ENCODE measurements around the gene IRS2.
"Not testable (repeated sequence)": the region's sequence is repeated elsewhere in the genome, so short reads cannot be mapped to it uniquely, and the experiment has no call there.

IRS2 gene, protein sequence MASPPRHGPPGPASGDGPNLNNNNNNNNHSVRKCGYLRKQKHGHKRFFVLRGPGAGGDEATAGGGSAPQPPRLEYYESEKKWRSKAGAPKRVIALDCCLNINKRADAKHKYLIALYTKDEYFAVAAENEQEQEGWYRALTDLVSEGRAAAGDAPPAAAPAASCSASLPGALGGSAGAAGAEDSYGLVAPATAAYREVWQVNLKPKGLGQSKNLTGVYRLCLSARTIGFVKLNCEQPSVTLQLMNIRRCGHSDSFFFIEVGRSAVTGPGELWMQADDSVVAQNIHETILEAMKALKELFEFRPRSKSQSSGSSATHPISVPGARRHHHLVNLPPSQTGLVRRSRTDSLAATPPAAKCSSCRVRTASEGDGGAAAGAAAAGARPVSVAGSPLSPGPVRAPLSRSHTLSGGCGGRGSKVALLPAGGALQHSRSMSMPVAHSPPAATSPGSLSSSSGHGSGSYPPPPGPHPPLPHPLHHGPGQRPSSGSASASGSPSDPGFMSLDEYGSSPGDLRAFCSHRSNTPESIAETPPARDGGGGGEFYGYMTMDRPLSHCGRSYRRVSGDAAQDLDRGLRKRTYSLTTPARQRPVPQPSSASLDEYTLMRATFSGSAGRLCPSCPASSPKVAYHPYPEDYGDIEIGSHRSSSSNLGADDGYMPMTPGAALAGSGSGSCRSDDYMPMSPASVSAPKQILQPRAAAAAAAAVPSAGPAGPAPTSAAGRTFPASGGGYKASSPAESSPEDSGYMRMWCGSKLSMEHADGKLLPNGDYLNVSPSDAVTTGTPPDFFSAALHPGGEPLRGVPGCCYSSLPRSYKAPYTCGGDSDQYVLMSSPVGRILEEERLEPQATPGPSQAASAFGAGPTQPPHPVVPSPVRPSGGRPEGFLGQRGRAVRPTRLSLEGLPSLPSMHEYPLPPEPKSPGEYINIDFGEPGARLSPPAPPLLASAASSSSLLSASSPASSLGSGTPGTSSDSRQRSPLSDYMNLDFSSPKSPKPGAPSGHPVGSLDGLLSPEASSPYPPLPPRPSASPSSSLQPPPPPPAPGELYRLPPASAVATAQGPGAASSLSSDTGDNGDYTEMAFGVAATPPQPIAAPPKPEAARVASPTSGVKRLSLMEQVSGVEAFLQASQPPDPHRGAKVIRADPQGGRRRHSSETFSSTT (N-terminal part only)

DNA sequence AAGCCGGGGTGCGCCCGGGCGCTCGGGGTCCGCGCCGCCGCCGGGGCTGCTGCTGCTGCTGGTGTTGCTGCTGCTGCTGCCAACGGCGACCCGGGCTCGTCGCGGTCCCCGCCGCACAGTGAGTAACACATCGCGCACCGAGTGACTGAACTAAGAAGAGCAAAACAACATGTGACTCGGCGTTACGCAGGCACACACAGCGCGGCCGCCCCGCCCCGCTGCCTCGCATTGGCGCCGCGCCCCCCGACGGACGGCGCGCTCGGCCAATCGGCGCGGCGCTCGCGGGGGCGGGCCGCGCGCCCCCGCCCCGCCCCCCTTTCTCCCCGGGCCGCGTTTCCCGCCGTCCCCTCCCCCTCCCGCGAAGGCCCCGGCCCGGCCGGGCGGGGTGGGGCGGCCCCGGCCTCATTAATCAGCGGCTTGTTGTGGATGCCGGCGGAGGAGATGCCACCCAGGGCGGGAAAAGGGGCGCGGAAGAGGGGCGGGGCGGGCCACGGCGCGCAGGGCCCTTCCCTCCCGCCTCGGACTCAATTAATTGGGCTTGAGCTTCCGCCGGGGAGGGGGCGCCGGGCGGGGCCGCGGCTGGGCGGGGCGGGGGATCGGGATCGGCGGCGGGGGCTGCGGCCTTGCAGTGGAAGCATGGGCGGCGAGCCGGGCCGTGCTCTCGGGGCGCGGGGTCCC lies at the start of gene IRS2:
IRS2 (minus strand) TSS at position 127 of the 678 bp plus-strand sequence. CDS start 530 bp downstream, outside the sequence.
- in situ Hi-C loops (cut with HindIII; ENCODE audit: low sequenced_read_pairs), result no loop called here

DNA sequence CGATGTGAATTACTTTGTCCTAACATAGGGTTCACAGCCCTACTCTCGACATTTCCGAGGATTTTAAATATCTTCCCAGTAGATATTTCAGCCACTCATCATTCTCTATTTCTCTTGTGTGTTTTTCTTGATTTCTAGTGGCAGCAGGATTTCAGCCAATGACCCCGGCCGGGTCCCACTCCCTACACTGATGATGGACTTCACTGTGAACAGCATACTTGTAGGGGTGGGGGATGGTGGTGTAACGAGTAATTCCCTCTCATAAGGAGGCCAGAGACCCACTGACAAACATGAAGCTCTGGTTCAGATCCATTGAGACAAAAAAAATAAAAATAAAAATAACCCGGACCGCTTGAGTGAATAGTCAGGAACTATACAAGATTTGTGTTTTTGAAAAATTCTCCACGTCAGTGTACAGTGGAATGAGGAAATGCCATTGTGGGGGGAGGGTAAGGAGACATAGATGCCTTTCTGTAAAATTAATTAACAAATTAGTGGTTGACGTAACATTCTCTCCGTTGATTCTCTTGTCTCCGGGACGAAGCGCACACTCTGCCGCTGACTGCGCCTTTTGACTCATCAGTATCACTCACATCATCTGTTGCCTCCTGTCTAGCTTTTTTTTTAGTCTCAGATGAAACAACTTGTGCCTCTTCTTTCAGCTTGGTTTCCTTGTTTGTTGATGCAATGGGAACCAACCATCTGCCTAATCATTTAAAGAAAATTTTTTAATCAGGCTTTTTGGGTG lies 48.8 kb upstream of the IRS2 start:
- in situ Hi-C loops (cut with HindIII; ENCODE audit: low sequenced_read_pairs), result no loop called here

DNA sequence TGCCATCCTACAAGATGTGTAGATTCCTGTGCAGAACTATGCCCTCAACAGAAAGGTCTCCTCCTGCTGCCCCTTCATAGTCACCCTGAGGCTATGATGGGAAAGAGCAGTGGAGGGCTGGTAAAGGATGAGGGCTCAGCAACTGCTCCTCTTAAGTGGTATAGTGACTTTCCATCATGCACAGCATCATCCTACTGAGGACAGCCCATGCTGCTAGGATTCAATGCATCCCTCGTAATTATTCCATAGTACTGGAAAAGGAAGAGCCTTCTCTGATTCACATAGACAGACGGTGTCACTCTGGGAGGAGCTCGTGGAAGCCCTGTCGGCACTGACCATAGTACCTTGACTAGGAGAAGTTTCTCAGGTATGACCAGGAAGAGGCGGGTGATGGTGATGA lies 47.6 kb upstream of the IRS2 start:
- in situ Hi-C loops (cut with HindIII; ENCODE audit: low sequenced_read_pairs), result no loop called here

DNA sequence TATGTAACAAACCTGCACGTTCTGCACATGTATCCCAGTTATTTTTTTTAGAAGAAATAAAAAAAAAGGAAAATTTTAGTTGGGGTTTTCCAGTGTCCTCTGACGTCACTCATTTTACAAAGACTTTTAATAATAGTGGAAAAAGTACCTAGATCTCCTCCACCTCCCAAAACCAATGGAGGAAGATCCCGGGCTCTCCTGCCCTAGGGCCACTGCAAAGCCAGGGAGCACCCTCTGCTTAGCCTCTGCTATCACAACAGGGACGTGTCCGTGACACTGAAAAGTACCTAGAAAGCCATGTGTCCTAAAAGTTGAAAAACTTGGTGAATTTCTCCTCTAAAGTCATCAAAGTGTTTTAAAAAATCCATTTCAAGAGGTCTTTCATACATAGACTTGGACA lies 46.7 kb upstream of the IRS2 start:
- in situ Hi-C loops (cut with HindIII; ENCODE audit: low sequenced_read_pairs), result no loop called here

DNA sequence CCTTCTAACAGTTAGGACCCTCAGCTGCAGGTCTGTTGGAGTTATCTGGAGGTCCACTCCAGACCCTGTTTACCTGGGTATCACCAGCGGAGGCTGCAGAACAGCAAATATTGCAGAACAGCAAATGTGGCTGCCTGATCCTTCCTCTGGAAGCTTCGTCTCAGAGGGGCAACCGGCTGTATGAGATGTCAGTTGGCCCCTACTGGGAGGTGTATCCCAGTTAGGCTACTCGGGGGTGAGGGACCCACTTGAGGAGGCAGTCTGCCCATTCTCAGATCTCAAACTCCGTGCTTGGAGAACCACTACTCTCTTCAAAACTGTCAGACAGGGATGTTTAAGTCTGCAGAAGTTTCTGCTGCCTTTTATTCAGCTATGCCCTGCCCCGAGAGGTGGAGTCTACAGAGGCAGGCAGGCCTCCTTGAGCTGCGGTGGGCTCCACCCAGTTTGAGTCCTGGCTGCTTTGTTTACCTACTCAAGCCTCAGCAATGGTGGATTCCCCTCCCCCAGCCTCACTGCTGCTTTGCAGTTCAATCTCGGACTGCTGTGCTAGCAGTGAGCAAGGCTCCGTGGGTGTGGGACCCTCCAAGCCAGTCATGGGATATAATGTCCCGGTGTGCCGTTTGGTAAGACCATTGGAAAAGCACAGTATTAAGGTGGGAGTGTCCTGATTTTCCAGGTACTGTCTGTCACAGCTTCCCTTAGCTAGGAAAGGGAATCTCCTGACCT lies 42.4 kb upstream of the IRS2 start:
- in situ Hi-C loops (cut with HindIII; ENCODE audit: low sequenced_read_pairs), result not testable (repeated sequence)

DNA sequence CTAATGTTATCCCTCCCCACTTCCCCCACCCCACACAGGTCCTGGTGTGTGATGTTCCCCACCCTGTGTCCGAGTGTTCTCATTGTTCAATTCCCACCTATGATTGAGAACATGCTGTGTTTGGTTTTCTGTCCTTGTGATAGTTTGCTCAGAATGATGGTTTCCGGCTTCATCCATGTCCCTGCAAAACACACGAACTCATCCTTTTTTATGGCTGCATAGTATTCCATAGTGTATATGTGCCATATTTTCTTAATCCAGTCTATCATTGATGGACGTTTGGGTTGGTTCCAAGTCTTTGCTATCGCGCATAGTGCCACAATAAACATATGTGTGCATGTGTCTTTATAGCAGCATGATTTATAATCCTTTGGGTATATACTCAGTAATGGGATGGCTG lies 36.8 kb upstream of the IRS2 start:
- in situ Hi-C loops (cut with HindIII; ENCODE audit: low sequenced_read_pairs), result not testable (repeated sequence)

DNA sequence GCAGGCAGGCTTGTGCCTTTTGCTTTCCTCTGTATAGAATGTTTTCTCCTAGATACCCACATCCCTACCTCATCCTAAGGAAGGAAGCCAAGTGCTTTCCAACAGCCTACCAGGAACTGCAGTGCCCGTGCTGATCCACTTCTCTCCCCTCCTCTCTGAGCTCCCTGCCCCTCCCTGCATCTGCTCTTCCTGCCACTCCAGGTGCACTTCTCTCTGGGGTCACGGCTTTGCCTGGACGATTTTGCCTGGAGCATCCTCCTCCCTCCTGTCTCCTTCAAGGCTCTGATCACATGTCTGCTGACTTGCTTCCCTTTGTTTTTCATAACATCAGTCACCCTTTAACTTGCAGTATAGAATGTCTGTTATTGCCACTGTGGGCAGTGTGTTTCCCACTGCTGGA lies 34.7 kb upstream of the IRS2 start:
- in situ Hi-C loops (cut with HindIII; ENCODE audit: low sequenced_read_pairs), result no loop called here

DNA sequence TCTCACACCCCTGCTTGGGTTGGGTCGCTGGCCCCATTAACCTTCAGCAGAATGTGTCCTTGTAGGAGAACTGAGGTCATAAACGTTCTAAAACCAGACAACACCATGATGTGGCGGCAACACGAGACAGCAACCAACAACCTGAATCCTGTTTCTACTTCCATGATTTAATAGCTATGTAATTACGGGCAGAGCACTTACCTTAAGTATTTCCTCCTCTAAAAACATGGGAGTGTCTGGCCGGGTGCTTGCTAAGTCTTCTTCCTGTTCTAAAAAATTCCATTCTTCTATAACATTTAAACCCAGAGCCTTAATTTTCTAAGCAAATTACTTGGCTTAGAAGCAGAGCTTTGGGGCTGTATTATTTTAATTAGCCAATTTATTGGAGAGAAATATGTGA lies 33.5 kb upstream of the IRS2 start:
- in situ Hi-C loops (cut with HindIII; ENCODE audit: low sequenced_read_pairs), result no loop called here

DNA sequence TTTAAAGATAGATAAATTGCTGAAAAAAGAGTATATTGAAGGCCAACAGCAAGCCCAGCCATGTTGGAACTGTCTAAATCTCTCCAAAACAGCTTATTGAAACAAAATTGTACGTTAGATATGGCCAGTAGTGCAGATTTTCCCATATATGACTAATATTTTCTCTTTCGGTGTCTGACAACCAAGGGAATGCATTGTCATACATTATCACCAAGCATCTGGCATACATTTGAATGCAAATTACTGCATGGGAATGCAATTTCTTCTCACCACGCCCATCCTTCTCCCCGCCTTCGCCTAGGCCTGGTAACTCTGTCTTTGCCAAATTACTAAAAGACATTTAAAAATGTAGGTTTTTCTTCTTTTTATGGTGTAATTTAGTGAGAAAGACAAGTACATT lies 32.5 kb upstream of the IRS2 start:
- in situ Hi-C loops (cut with HindIII; ENCODE audit: low sequenced_read_pairs), result no loop called here

DNA sequence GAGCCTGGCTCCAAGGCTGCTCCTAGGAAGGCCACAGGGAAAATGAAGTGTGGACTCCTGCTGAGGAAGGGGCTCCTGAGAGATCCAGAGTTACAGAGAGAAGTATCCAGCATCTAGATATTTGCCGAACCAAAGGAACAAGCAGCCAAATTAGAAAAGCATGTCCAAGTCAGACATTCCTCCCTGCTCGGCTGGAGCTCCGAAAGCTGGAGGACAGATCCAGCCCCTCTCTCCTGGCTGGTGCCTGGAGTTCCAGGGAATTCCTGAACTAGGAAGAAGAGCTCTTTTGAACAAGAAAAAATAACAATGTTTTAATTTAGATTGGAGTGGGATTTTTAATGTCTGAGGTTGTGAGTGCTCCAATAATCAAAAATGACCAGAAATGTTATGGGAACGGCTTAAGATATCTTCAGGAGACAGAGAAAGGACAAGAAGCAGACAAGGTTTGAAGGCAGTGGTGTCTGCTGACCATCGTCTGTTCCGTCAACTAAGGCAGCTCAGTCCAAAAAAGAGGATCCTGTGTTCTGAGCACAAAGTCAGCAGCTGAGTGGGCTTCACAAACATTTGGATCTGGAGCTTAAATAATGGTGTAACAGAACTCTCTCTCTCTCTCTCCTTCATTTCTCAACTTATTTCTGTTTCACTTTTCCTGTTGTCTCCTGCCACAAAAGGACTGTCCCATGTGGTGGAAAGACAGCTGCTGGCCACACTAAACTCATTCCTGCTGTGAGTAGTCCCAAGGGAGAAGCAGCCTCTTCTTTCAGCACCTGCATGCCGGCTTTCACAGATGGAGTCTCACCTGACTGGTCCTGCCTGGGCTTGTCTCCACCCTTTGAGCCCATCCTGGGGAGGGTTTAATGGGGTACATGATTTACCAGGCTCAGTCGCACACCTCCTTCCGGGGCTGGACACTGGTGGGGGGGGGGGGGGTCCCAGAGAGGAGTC lies 31.5 kb upstream of the IRS2 start:
- in situ Hi-C loops (cut with HindIII; ENCODE audit: low sequenced_read_pairs), result no loop called here

DNA sequence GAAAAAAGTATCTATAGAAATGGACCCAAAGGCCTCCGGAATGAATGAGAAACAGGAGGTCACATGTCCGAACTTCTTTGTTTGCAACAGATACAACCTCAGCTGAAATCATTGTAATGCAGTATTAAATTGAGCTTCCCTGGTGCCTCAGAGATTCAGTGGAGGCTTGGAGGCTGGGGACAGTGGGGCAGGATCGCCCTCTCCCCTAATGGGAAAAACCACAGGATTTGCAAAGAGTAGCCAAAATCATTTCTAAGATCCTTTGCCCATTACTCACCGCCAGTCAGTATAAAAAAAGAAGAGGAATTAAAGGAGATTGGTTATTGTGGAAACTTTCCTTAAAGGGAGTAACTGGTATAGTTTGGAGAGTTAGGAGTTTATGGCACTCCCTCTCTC lies 30.4 kb upstream of the IRS2 start:
- in situ Hi-C loops (cut with HindIII; ENCODE audit: low sequenced_read_pairs), result no loop called here

DNA sequence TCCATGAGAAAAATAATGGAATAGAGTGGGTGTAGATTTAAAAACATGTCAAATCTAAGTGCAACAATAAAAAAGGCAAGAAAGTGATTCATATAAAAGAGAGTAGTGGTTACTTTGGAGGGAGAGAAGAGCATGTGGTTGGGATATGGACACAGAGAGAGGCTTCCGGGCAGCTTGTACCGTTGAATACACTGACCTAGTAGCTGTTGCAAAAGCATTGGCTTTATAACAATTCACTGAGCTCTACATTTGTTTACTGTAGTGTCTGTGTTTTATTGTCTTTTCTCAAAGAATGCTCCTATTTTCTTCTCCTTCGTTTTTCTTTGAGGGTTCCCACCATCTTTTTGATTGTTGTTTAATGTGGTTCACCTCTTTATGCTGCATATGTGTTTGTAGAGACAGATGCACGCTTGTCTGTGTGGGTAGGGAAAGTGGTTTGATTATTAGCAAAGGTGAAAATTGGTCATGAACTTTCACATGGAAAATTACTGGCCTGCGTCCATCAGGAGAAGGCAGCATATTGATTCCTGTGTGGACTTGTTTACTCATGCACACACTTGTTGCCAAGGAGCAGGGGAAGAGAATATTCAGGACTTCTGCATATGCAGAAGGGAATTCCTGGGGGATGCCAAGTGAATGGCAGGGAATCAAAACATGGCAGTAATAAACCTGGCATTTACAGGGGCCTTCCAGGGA lies 29.9 kb upstream of the IRS2 start:
- in situ Hi-C loops (cut with HindIII; ENCODE audit: low sequenced_read_pairs), result no loop called here

DNA sequence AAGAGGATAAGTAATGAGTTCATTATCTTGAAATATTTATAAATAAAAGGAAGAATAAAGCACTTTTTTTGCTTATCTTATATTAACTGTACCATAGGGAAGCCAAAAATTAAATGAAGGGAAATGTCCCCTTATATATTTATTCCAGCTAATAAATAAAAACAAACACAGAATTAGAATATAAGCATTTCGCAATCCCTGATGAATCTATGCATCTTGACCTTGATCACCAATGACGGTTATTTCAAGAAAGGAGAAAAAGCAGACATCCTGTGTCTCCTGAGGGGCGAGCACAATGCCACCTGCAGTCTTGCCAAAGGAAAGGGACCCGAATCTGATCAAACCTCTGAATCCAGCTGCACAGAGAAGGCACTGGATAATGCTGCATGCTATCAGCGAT lies 29.3 kb upstream of the IRS2 start:
- in situ Hi-C loops (cut with HindIII; ENCODE audit: low sequenced_read_pairs), result no loop called here

DNA sequence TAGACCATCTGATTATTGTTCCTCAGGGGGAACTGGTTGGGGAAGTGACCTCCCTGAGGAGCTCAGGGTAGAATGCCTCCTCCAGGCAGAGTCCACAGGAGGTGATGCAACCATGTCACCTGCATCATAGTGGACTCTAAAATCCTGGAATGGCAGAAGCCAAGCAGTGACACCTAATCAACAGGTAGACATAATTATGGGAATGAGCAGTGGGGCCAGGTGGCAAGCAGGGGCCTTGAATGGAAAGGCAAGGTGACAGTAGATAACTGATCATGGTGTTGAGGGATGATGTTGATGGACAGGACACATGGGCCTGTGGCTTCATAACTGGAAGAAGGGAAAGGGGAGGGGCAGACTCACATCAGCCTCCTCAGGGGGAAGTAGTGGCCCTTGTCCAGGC lies 27.3 kb upstream of the IRS2 start:
- in situ Hi-C loops (cut with HindIII; ENCODE audit: low sequenced_read_pairs), result no loop called here

DNA sequence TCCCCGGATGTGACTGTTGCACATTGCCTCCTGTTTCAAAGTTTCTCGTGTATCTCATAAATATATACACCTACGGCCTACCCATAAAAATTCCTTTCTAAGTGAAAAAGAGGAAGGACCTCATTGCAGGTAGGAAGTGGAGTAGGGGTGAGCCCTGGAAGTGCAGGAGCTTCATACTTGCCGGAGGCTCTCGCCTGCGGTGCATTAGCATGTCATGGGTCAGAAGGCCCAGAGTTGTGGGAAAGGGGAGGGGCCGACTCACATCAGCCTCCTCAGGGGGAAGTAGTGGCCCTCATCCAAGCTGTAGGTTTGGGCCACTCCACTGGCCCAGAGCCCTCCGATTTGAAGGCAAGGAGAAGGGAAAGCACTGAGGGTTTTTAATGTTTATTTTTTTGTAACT lies 26.0 kb upstream of the IRS2 start:
- in situ Hi-C loops (cut with HindIII; ENCODE audit: low sequenced_read_pairs), result no loop called here

DNA sequence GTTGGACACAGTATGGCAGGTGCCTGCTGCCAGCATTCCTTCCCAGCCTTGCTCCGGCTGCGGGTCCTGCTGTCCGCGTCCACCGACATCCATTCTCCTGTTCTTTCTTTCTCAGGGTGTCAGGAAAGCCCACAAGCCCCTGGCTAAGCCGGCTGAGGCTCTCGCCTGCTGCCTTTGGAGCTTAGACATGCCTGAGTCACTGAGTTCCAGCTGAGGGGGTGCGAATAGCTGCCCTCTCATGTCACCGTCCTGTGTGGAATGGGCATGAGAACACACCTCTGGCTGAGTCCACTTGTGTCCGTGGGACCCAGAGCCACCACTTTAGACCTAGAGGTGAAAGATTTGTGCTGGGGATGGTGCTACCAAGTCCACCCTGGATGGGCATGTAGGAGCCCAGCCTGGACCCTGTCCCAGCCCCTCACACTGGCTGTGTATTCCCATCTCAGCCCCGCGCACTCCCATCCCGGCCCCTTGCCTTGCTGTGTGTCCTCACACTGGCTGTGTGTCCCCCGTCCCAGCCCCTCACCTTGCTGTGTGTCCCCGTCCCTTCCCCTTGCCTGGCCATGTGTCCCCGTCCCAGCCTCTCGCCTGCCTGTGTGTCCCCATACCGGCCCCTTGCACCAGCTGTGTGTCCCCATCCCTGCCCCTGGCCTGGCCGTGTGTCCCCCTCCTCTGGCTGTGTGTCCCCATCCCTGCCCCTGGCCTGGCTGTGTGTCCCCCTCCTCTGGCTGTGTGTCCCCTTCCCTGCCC lies 24.6 kb upstream of the IRS2 start:
- in situ Hi-C loops (cut with HindIII; ENCODE audit: low sequenced_read_pairs), result no loop called here

DNA sequence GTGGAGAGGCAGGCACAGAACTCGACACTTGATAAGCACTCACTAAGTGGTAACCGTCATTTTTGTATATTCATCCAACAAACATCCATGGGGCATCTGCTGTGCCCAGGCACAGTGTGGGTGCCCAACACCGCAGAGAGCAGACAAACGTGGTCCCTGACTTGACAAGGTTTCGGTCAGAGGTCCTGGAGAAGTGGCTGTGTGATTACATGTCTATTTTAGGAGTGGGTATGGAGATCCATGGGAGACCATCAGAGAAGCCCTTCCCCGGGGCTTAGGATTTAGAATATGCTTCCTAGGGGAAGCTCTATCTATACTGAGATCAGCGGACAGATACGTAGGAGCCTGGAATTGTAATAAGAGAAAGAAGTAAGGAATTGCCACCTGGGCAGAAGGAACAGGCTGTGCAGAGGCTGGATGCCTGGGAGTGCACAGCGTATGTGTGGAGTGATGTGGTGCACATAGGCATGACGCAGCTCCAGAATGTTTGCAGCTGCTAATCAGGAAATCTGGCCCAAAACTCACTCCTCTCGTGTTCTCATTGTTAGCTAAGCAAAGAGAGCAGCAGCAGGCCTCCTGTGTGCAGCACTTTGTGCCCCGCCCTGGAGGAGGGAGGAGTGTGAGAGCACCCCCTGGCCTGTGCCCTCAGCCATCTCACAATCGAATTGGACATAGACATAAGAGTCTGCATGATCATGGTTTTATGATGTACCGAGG lies 23.0 kb upstream of the IRS2 start:
- in situ Hi-C loops (cut with HindIII; ENCODE audit: low sequenced_read_pairs), result no loop called here

Data from DLD1 (cell line).